Vagina (tissue), 2 donors: Measurements from ENCODE around the gene ILDR2. TPM values are rescaled to one million over a fixed set of nuclear protein-coding genes. Genes with fewer than 3 reads are reported as not detected.

Experiments
- DNase-seq, 2 donors: peaks; one replicate each; pipeline ENCODE4 v3.0.0-alpha.2; 2017; ENCODE audit errors: extremely low spot score in 2 of 2
- H3K27ac ChIP-seq: fragments of 200-600 bp; sonication (generic); one replicate; pipeline ENCODE4 v1.5.1; 2019
- H3K27me3 ChIP-seq: fragments of 200-600 bp; sonication (generic); one replicate; pipeline ENCODE4 v1.5.1; 2019
- H3K36me3 ChIP-seq, 2 donors: fragments of 200-600 bp; sonication (generic); one replicate each; pipeline ENCODE4 v1.5.1; 2017 to 2019
- H3K4me1 ChIP-seq: fragments of 200-600 bp; sonication (generic); one replicate; pipeline ENCODE4 v1.5.1; 2019
- H3K4me3 ChIP-seq, 2 donors: fragments of 200-600 bp; sonication (generic); 1 replicate in 1 of 2; 2 replicates in 1 of 2; pipeline ENCODE4 v1.5.1; 2016 to 2019
- H3K9me3 ChIP-seq: fragments of 200-600 bp; sonication (generic); one replicate; pipeline ENCODE4 v1.5.1; 2019
- CTCF ChIP-seq, 3 experiments: fragments of 450-650 bp in 2 of 3; fragments of 200-600 bp in 1 of 3; sonication (generic) in 1 of 3; IDR thresholded peaks; one replicate each; pipeline ENCODE4 v1.5.1; 2017 to 2019; ENCODE audit warnings: antibody characterized with exemption in 3 of 3, mild to moderate bottlenecking in 2 of 3, moderate library complexity in 2 of 3
- POLR2A ChIP-seq, 2 donors: fragments of 450-650 bp; IDR thresholded peaks; one replicate each; pipeline ENCODE4 v1.6.1; 2017; ENCODE audit warnings: antibody characterized with exemption in 2 of 2, mild to moderate bottlenecking in 2 of 2, moderate library complexity in 2 of 2
- POLR2AphosphoS5 ChIP-seq, 2 donors: sonication (generic); formaldehyde crosslinking; IDR thresholded peaks; one replicate each; pipeline ENCODE4 v1.9.0; 2017; ENCODE audit warnings: antibody characterized with exemption in 2 of 2, mild to moderate bottlenecking in 2 of 2, low read depth in 1 of 2; ENCODE audit not compliant: insufficient read depth in 1 of 2
- intact Hi-C: fragments of 100-400 bp; cut with DNase I; formaldehyde crosslinking; loops from one replicate; pipeline ENCODE4 v1.15.1; 2023
- total RNA-seq: library from RNA; depleted of rRNA; stranded (reverse); fragments of >200 nt; gene quantifications from one replicate; pipeline ENCODE4 v1.2.3, GENCODE V29; 2016

The ILDR2 gene
- total RNA-seq, 1 donor from 2014 or later = 0.25 TPM

GRCh38 chr1:166900987-166901386, 74.4 kb downstream of the ILDR2 start:
- intact Hi-C loops = no loop called here

GRCh38 chr1:166899769-166900168, 75.6 kb downstream of the ILDR2 start:
- intact Hi-C loops = no loop called here
- Histone ChIP-seq H3K36me3 (no peaks in the 10 kb centered on the region), H3K27me3 (no peaks in the 10 kb centered on the region), H3K9me3 (no peaks in the 10 kb centered on the region), H3K4me1 (peaks cover 5% of the 10 kb centered on the region), H3K27ac (no peak overlapping the region), H3K4me3 (no peak overlapping the region)
- TF ChIP-seq POLR2AphosphoS5 (IDR thresholded peaks at IDR 0.05; ENCODE audit: insufficient read depth in 1 of 2, low read depth in 1 of 2) (no peak), CTCF (IDR thresholded peaks at IDR 0.05) (no peak), POLR2A (IDR thresholded peaks at IDR 0.05) (no peak)
- DNase-seq = no peak

More at GRCh38 chr1:166900987-166901386, 74.4 kb downstream of the ILDR2 start:
- H3K4me3 ChIP-seq = no peak overlapping the region
- no peak for TF ChIP-seq POLR2A (IDR thresholded peaks at IDR 0.05)
- TF ChIP-seq POLR2AphosphoS5 (IDR thresholded peaks at IDR 0.05; ENCODE audit: insufficient read depth in 1 of 2, low read depth in 1 of 2) = no peak
- no peak for TF ChIP-seq CTCF (IDR thresholded peaks at IDR 0.05)
- no peaks in the 10 kb centered on the region for H3K27me3 ChIP-seq
- H3K4me1 ChIP-seq = peaks cover 6% of the 10 kb centered on the region
- no peak overlapping the region for H3K27ac ChIP-seq
- H3K36me3 ChIP-seq = no peaks in the 10 kb centered on the region
- no peak for DNase-seq
- no peaks in the 10 kb centered on the region for H3K9me3 ChIP-seq

GRCh38 chr1:166895766-166896165, 79.6 kb downstream of the ILDR2 start:
- Histone ChIP-seq H3K4me1 (no peaks in the 10 kb centered on the region), H3K4me3 (no peak overlapping the region), H3K9me3 (no peaks in the 10 kb centered on the region), H3K36me3 (no peaks in the 10 kb centered on the region), H3K27ac (no peak overlapping the region), H3K27me3 (no peaks in the 10 kb centered on the region)
- intact Hi-C loops = no loop called here
- no peak for DNase-seq
- no peak for TF ChIP-seq CTCF (IDR thresholded peaks at IDR 0.05)
- no peak for TF ChIP-seq POLR2AphosphoS5 (IDR thresholded peaks at IDR 0.05; ENCODE audit: insufficient read depth in 1 of 2, low read depth in 1 of 2)
- TF ChIP-seq POLR2A (IDR thresholded peaks at IDR 0.05) = no peak

- H3K27ac ChIP-seq = no peak overlapping the region
- TF ChIP-seq CTCF (IDR thresholded peaks at IDR 0.05) (no peak), POLR2A (IDR thresholded peaks at IDR 0.05) (no peak), POLR2AphosphoS5 (IDR thresholded peaks at IDR 0.05; ENCODE audit: insufficient read depth in 1 of 2, low read depth in 1 of 2) (no peak)
These were observed 85.6 kb downstream of the ILDR2 start for GRCh38 chr1:166889776-166890175.

GRCh38 chr1:166888373-166889111, 86.8 kb downstream of the ILDR2 start:
- no peak for DNase-seq
- Histone ChIP-seq H3K27ac (no peak overlapping the region), H3K4me3 (no peak overlapping the region), H3K27me3 (peaks cover 4% of the 10 kb centered on the region), H3K36me3 (no peaks in the 10 kb centered on the region), H3K4me1 (peaks cover 6% of the 10 kb centered on the region), H3K9me3 (no peaks in the 10 kb centered on the region)
- TF ChIP-seq POLR2A (IDR thresholded peaks at IDR 0.05) (no peak), POLR2AphosphoS5 (IDR thresholded peaks at IDR 0.05; ENCODE audit: insufficient read depth in 1 of 2, low read depth in 1 of 2) (no peak), CTCF (IDR thresholded peaks at IDR 0.05) (no peak)
- intact Hi-C loops = no loop called here

More at GRCh38 chr1:166889776-166890175, 85.6 kb downstream of the ILDR2 start:
- Histone ChIP-seq H3K4me3 (no peak overlapping the region), H3K36me3 (no peaks in the 10 kb centered on the region), H3K27me3 (no peaks in the 10 kb centered on the region), H3K9me3 (no peaks in the 10 kb centered on the region), H3K4me1 (no peaks in the 10 kb centered on the region)
- intact Hi-C loops = no loop called here
- no peak for DNase-seq
